Left ventricle myocardium inferior (tissue), 1 donor: ENCODE measurements around the gene RWDD3. TPM values are rescaled to one million over a fixed set of nuclear protein-coding genes. Genes with fewer than 3 reads are reported as not detected.
A peak's percentile ranks its signal among the peaks of the same experiment; 100 is the strongest.

Experiments used
- DNase-seq: peaks from one replicate; pipeline ENCODE4 v3.0.0-alpha.2; 2020
- H3K27ac ChIP-seq: fragments of 200-600 bp; replicated peaks from 2 replicates; pipeline ENCODE4 v1.8.0; 2021
- H3K27me3 ChIP-seq: fragments of 200-600 bp; 2 replicates; pipeline ENCODE4 v1.8.0; 2021; ENCODE audit warnings: low read depth
- H3K36me3 ChIP-seq: fragments of 200-600 bp; 2 replicates; pipeline ENCODE4 v1.8.0; 2021
- H3K4me1 ChIP-seq: fragments of 200-600 bp; 2 replicates; pipeline ENCODE4 v1.8.0; 2021
- H3K4me3 ChIP-seq: fragments of 200-600 bp; 2 replicates; pipeline ENCODE4 v1.8.0; 2021; ENCODE audit warnings: mild to moderate bottlenecking, moderate library complexity
- H3K9me3 ChIP-seq: fragments of 200-600 bp; replicated peaks from 2 replicates; pipeline ENCODE4 v1.8.0; 2021
- intact Hi-C: fragments of 100-400 bp; cut with micrococcal nuclease; formaldehyde crosslinking; loops from one replicate; pipeline ENCODE4 v1.11.0; 2022
- total RNA-seq: library from RNA; stranded (reverse); fragmentation: NEBNext Ultra II Directional; extraction: Animal tissue kit (Norgen Biotek cat#: 25700); gene quantifications from one replicate; pipeline ENCODE4 v1.2.1, GENCODE V29; 2021
- TF ChIP-seq, protein P1 (sequence below): fragments of 200-600 bp; IDR thresholded peaks from 2 replicates; pipeline ENCODE4 v1.8.0; 2021; ENCODE audit warnings: antibody characterized with exemption, mild to moderate bottlenecking, borderline replicate concordance
- donor health status: DM: no; HTN: yes; CAD: no; lungs with severe emphysema.

The RWDD3 gene
- total RNA-seq, 1 donor from 2014 or later, result 19.4 TPM

DNA sequence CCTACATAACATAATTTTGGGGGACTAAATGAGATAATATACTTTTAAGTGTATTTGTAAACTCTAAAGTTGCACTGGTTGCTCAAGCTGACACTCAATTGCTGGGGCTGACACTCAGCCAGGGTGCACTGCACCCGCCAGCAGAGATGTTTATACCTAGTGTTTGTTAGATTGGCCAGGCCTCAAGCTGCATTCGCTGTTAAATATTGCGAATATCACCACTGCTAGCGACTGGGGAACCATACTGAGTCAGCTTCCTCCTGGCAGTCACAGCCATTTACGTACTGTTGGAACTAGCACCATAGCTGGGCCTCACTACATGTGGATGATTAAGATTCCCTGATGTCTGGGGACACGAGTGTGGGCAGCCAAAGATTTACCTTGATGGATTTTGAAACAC lies 12.7 kb upstream of the RWDD3 start:
- no peaks in the 10 kb centered on the region for H3K27me3 ChIP-seq
- no peak overlapping the region for H3K27ac ChIP-seq
- intact Hi-C loops, result no loop called here
- no peaks in the 10 kb centered on the region for H3K9me3 ChIP-seq
- DNase-seq, result no peak
- H3K4me3 ChIP-seq, result no peak overlapping the region
- TF ChIP-seq, protein P1, sequence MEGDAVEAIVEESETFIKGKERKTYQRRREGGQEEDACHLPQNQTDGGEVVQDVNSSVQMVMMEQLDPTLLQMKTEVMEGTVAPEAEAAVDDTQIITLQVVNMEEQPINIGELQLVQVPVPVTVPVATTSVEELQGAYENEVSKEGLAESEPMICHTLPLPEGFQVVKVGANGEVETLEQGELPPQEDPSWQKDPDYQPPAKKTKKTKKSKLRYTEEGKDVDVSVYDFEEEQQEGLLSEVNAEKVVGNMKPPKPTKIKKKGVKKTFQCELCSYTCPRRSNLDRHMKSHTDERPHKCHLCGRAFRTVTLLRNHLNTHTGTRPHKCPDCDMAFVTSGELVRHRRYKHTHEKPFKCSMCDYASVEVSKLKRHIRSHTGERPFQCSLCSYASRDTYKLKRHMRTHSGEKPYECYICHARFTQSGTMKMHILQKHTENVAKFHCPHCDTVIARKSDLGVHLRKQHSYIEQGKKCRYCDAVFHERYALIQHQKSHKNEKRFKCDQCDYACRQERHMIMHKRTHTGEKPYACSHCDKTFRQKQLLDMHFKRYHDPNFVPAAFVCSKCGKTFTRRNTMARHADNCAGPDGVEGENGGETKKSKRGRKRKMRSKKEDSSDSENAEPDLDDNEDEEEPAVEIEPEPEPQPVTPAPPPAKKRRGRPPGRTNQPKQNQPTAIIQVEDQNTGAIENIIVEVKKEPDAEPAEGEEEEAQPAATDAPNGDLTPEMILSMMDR, result no peak
- no peaks in the 10 kb centered on the region for H3K36me3 ChIP-seq
- H3K4me1 ChIP-seq, result peaks cover 12% of the 10 kb centered on the region

GRCh38 chr1:95222629-95223028 lies 11.4 kb upstream of the RWDD3 start:
- Histone ChIP-seq H3K9me3 (no peaks in the 10 kb centered on the region), H3K4me3 (no peak overlapping the region), H3K27me3 (no peaks in the 10 kb centered on the region), H3K27ac (peak overlapping the region; percentile 25), H3K4me1 (peaks cover 24% of the 10 kb centered on the region), H3K36me3 (no peaks in the 10 kb centered on the region)
- intact Hi-C loops, result no loop called here
- TF ChIP-seq, protein P1, result no peak
- DNase-seq, result no peak

DNA sequence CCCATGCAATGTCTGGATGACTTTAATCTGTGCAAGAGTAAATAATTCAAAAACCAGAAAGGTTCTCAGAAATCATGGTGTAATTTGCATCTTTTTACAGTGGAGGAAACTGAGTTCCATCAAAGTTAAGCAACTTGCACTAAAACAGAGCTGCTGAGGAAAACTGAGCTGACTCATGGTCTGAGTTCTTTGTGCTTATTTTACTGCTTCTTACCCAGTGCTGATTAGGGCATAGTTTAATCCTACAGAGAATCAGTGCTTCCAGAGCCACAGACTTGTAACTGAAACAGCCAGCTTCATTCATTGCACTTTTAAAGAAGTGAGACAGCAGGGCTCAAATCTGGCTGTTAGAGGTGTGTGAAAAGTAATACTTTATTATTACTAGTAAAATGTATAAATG lies 10.9 kb upstream of the RWDD3 start:
- TF ChIP-seq, protein P1, result no peak
- Histone ChIP-seq H3K4me3 (no peak overlapping the region), H3K27ac (peak overlapping the region; percentile 25)

DNA sequence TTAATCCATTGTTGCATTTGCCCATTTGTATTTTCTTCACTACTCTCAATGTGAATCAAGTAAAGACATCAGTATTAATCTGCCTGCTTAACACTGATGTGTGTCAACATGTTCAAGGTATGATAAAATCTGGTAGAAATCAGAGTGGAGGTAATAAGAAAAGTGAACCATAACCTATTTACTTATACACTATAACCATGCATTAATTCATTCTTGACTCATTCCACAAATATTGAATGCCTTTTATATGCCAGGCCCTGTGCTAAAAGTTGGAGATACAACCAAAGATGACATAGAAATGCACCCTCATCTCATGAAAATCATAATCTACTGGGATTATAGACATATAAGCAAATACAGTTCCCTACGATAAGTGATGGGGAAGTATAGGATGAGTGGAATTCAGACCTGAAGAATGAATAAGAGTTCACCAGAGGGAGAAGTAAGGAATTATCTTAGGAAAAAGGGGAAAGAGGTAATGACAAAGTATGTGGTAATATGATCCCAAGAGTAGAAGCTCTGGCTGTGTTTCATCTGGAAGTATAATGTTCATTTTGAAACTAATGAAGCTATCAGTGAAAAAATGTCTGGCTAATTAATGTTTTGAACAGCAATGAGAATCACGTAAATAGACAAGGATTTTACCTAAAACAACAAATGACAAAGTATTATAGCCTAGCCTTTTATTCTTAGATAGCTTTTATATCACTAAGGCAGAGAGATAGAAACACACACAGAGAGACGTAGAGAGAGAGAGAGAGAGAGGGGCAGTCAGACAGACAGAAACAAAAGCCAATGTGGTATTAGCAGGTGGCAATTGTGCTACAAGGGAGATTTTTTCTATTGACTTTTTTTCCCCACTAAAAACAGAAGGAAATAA lies 7.0 kb upstream of the RWDD3 start:
- H3K27ac ChIP-seq, result peak overlapping the region; percentile 81
- no peaks in the 10 kb centered on the region for H3K9me3 ChIP-seq
- H3K4me1 ChIP-seq, result peaks cover 58% of the 10 kb centered on the region
- no peaks in the 10 kb centered on the region for H3K36me3 ChIP-seq
- peak overlapping the region; percentile 25 for H3K4me3 ChIP-seq
- TF ChIP-seq, protein P1, result no peak
- intact Hi-C loops, result no loop called here
- no peak for DNase-seq
- no peaks in the 10 kb centered on the region for H3K27me3 ChIP-seq

More for the DNA sequence above, 10.9 kb upstream of the RWDD3 start:
- Histone ChIP-seq H3K9me3 (no peaks in the 10 kb centered on the region), H3K4me1 (peaks cover 24% of the 10 kb centered on the region), H3K36me3 (no peaks in the 10 kb centered on the region), H3K27me3 (no peaks in the 10 kb centered on the region)
- no peak for DNase-seq
- intact Hi-C loops, result no loop called here

DNA sequence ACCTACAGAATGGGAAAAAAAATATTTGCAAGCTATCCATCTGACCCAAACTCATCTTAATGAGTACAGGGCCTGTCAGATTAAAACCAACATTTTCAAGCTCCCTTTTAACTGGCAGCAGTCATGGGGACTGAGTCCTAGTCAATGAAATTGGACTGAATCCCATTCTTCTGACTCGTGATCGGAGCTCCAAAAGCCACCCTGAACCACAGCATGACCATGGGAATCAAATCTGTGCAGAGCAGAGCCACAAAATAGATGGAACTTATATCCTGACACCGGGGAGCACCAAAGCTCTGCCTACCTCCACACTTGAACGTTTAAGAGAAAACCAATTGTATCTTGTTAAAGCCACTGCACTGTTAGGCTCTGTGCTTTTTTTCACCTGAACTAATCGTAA lies 5.0 kb upstream of the RWDD3 start:
- Histone ChIP-seq H3K4me1 (peaks cover 63% of the 10 kb centered on the region), H3K36me3 (no peaks in the 10 kb centered on the region), H3K9me3 (no peaks in the 10 kb centered on the region), H3K27me3 (no peaks in the 10 kb centered on the region), H3K4me3 (no peak overlapping the region), H3K27ac (no peak overlapping the region)
- intact Hi-C loops, result no loop called here
- DNase-seq, result no peak
- TF ChIP-seq, protein P1, result no peak
